Esophagus squamous epithelium (tissue), 5 donors: ENCODE measurements around the gene LRP5. TPM values are rescaled to one million over a fixed set of nuclear protein-coding genes. Genes with fewer than 3 reads are reported as not detected.

Source experiments
- DNase-seq: peaks from one replicate; lab custom pipeline; 2025; lab: John Stamatoyannopoulos, UW
- H3K27ac ChIP-seq, 4 donors: fragments of 200-600 bp; sonication (generic); one replicate each; pipeline ENCODE4 v1.5.1; 2016 to 2019; ENCODE audit warnings: mild to moderate bottlenecking in 1 of 4
- H3K27me3 ChIP-seq, 4 donors: fragments of 200-600 bp; sonication (generic); 1 replicate in 3 of 4; 2 replicates in 1 of 4; pipeline versions ENCODE4 v1.5.1 to v1.6.0; 2017 to 2021; ENCODE audit warnings: antibody characterized with exemption in 1 of 4
- H3K36me3 ChIP-seq, 3 donors: fragments of 200-600 bp; sonication (generic); one replicate each; pipeline ENCODE4 v1.5.1; 2016 to 2019
- H3K4me1 ChIP-seq, 3 donors: fragments of 200-600 bp; sonication (generic); one replicate each; pipeline ENCODE4 v1.5.1; 2017 to 2019
- H3K4me3 ChIP-seq, 4 donors: fragments of 200-600 bp; sonication (generic); 1 replicate in 3 of 4; 2 replicates in 1 of 4; pipeline ENCODE4 v1.5.1; 2016 to 2019; ENCODE audit warnings: mild to moderate bottlenecking in 2 of 4, moderate library complexity in 1 of 4
- H3K9me3 ChIP-seq, 3 donors: fragments of 200-600 bp; sonication (generic); one replicate each; pipeline ENCODE4 v1.5.1; 2016 to 2019
- CTCF ChIP-seq, 6 experiments: fragments of 450-650 bp in 4 of 6; fragments of 200-600 bp in 2 of 6; sonication (generic) in 2 of 6; IDR thresholded peaks; one replicate each; pipeline ENCODE4 v1.5.1; 2016 to 2019; ENCODE audit warnings: antibody characterized with exemption in 6 of 6, mild to moderate bottlenecking in 4 of 6, moderate library complexity in 4 of 6
- POLR2A ChIP-seq, 4 donors: fragments of 450-650 bp; IDR thresholded peaks; one replicate each; pipeline ENCODE4 v1.6.1; 2017; ENCODE audit warnings: antibody characterized with exemption in 4 of 4, mild to moderate bottlenecking in 4 of 4, moderate library complexity in 3 of 4
- WGBS, 2 donors: methylation state at CpG; one replicate each; pipeline ENCODE4 v1.1.5; 2018; 5-methylcytosine and 5-hydroxymethylcytosine counted together
- intact Hi-C: fragments of 100-400 bp; cut with DNase I; formaldehyde crosslinking; loops from one replicate; pipeline ENCODE4 v1.15.0; 2022
- total RNA-seq, 4 donors: library from RNA; depleted of rRNA; stranded (reverse); fragments of >200 nt; gene quantifications; one replicate each; pipeline ENCODE4 v1.1.0, GENCODE V29; 2016
- donor health status: DM: yes; HTN: yes; CAD: no.

The LRP5 gene
- total RNA-seq, 4 donors from 2014 or later: 13.7 to 24.0 (median 20.9) TPM

- peaks cover 0 to 58% (median 5%) of the 10 kb centered on the region in 3 donors for H3K36me3 ChIP-seq
- intact Hi-C loops: no loop called here
- no peaks in the 10 kb centered on the region for H3K27me3 ChIP-seq
- H3K27ac ChIP-seq: no peak overlapping the region
- H3K4me1 ChIP-seq: peaks cover 6 to 38% (median 10%) of the 10 kb centered on the region in 3 donors
- TF ChIP-seq CTCF (IDR thresholded peaks at IDR 0.05): no peak
- TF ChIP-seq POLR2A (IDR thresholded peaks at IDR 0.05): no peak
- H3K4me3 ChIP-seq: no peak overlapping the region
- WGBS, 2 donors: 73 to 88% methylated on average over 7 of the region's 7 CpGs
- no peak for DNase-seq
- no peaks in the 10 kb centered on the region for H3K9me3 ChIP-seq
Measured at GRCh38 chr11:68401856-68402255, 89.5 kb downstream of the LRP5 start.

- Histone ChIP-seq H3K4me3 (no peak overlapping the region), H3K27me3 (no peaks in the 10 kb centered on the region), H3K27ac (no peak overlapping the region), H3K4me1 (peaks cover 6 to 38% (median 10%) of the 10 kb centered on the region in 3 donors), H3K9me3 (no peaks in the 10 kb centered on the region), H3K36me3 (peaks cover 0 to 61% (median 5%) of the 10 kb centered on the region in 3 donors)
- intact Hi-C loops: no loop called here
- 84 to 97% methylated on average over 4 to 7 of the region's 15 CpGs for WGBS, 2 donors
- no peak for TF ChIP-seq CTCF (IDR thresholded peaks at IDR 0.05)
- TF ChIP-seq POLR2A (IDR thresholded peaks at IDR 0.05): no peak
- no peak for DNase-seq
Measured at GRCh38 chr11:68402355-68403031, 90.1 kb downstream of the LRP5 start.

GRCh38 chr11:68403424-68403823 lies 91.0 kb downstream of the LRP5 start:
- Histone ChIP-seq H3K4me1 (peaks cover 6 to 39% (median 6%) of the 10 kb centered on the region in 3 donors), H3K4me3 (no peak overlapping the region), H3K9me3 (no peaks in the 10 kb centered on the region), H3K27ac (no peak overlapping the region), H3K36me3 (peaks cover 0 to 69% (median 5%) of the 10 kb centered on the region in 3 donors), H3K27me3 (no peaks in the 10 kb centered on the region)
- DNase-seq: no peak
- no peak for TF ChIP-seq POLR2A (IDR thresholded peaks at IDR 0.05)
- TF ChIP-seq CTCF (IDR thresholded peaks at IDR 0.05): no peak
- WGBS, 2 donors: 92 to 98% methylated on average over 4 to 12 of the region's 18 CpGs
- intact Hi-C loops: no loop called here

- Histone ChIP-seq H3K27me3 (no peaks in the 10 kb centered on the region), H3K9me3 (no peaks in the 10 kb centered on the region), H3K27ac (no peak overlapping the region), H3K4me3 (no peak overlapping the region), H3K4me1 (peaks cover 6 to 38% (median 6%) of the 10 kb centered on the region in 3 donors), H3K36me3 (peaks cover 0 to 72% (median 5%) of the 10 kb centered on the region in 3 donors)
- TF ChIP-seq POLR2A (IDR thresholded peaks at IDR 0.05): no peak
- no peak for TF ChIP-seq CTCF (IDR thresholded peaks at IDR 0.05)
- intact Hi-C loops: no loop called here
- 84 to 95% methylated on average over 3 to 12 of the region's 12 CpGs for WGBS, 2 donors
- DNase-seq: no peak
Measured at GRCh38 chr11:68403831-68404230, 91.4 kb downstream of the LRP5 start.
